ENCODE data around the gene PERCC1.

- TF ChIP-seq CTCF (IDR thresholded peaks at IDR 0.05) = no peak
- TF ChIP-seq POLR2A (IDR thresholded peaks at IDR 0.05) = no peak
These were observed 29.8 kb downstream of the PERCC1 start for GRCh38 chr16:1460602-1461138.

Measured in testis (tissue), 2 donors.